Stomach (tissue), 9 donors: ENCODE measurements around the gene MS4A15. TPM values are rescaled to one million over a fixed set of nuclear protein-coding genes. Genes with fewer than 3 reads are reported as not detected.
"Not testable (repeated sequence)": the region's sequence is repeated elsewhere in the genome, so short reads cannot be mapped to it uniquely, and the experiment has no call there.

Experiments used
- DNase-seq, 2 donors: peaks; one replicate each; pipeline versions ENCODE4 v3.0.0 to v3.0.0-alpha.2; 2013 to 2019
- H3K27ac ChIP-seq, 5 donors: fragments of 200-600 bp in 4 of 5; sonication (generic) in 4 of 5; one replicate each; pipeline ENCODE4 v1.5.1; 2013 to 2019; ENCODE audit warnings: mild to moderate bottlenecking in 1 of 5, moderate library complexity in 1 of 5
- H3K27me3 ChIP-seq, 3 donors: fragments of 200-600 bp; sonication (generic); one replicate each; pipeline ENCODE4 v1.5.1; 2017 to 2019; ENCODE audit warnings: mixed run types in 1 of 3
- H3K36me3 ChIP-seq, 4 donors: fragments of 200-600 bp; sonication (generic); 1 replicate in 3 of 4; 2 replicates in 1 of 4; pipeline ENCODE4 v1.5.1; 2016 to 2019
- H3K4me1 ChIP-seq, 4 donors: fragments of 200-600 bp; sonication (generic); one replicate each; pipeline ENCODE4 v1.5.1; 2016 to 2019
- H3K4me3 ChIP-seq, 4 donors: fragments of 200-600 bp; sonication (generic) in 3 of 4; one replicate each; pipeline ENCODE4 v1.5.1; 2016 to 2019; ENCODE audit warnings: mild to moderate bottlenecking in 1 of 4
- H3K9me3 ChIP-seq, 4 donors: fragments of 200-600 bp; sonication (generic); one replicate each; pipeline ENCODE4 v1.5.1; 2016 to 2019
- EP300 ChIP-seq: sonication (generic); formaldehyde crosslinking; IDR thresholded peaks from one replicate; pipeline ENCODE4 v1.6.1; 2017; ENCODE audit warnings: antibody characterized with exemption
- POLR2A ChIP-seq, 4 donors: fragments of 450-650 bp; IDR thresholded peaks; one replicate each; pipeline ENCODE4 v1.6.1; 2016; ENCODE audit warnings: antibody characterized with exemption in 4 of 4, control low read depth in 2 of 4, mild to moderate bottlenecking in 1 of 4, moderate library complexity in 1 of 4
- POLR2AphosphoS5 ChIP-seq, 3 donors: sonication (generic); formaldehyde crosslinking; IDR thresholded peaks; one replicate each; pipeline ENCODE4 v1.6.1; 2016; ENCODE audit warnings: antibody characterized with exemption in 3 of 3
- WGBS, 5 donors: extraction: QIAGEN DNeasy Blood & Tissue Kit in 3 of 5; methylation state at CpG; one replicate each; pipeline versions ENCODE4 v1.1.5 to v1.1.7; 2013 to 2018; 5-methylcytosine and 5-hydroxymethylcytosine counted together
- intact Hi-C: fragments of 100-400 bp; cut with DNase I; formaldehyde crosslinking; loops from one replicate; pipeline ENCODE4 v1.15.1; 2023; ENCODE audit warnings: low total_unique reads
- polyA plus RNA-seq, 3 donors: library from polyadenylated mRNA; stranded (reverse); fragments of 200-250 nt; gene quantifications; one replicate each; pipeline ENCODE4 v1.2.3, GENCODE V29; 2013
- total RNA-seq, 5 donors: library from RNA; depleted of rRNA; stranded (reverse); fragments of >200 nt; gene quantifications; one replicate each; pipeline versions ENCODE4 v1.1.0 to v1.2.3, GENCODE V29; 2014 to 2016
- TF ChIP-seq, protein P1 (sequence below), 7 experiments: fragments of 450-650 bp in 4 of 7; fragments of 200-600 bp in 3 of 7; sonication (generic) in 3 of 7; IDR thresholded peaks; one replicate each; pipeline ENCODE4 v1.5.1; 2016 to 2019; ENCODE audit warnings: antibody characterized with exemption in 7 of 7, control low read depth in 2 of 7, mild to moderate bottlenecking in 1 of 7
- donor health status: healthy with polysubstance abuse.
- donor health status: Bipolar disorder and iron deficiency.
- donor health status: healthy.

The MS4A15 gene
- total and polyA plus RNA-seq, 8 donors, result not detected

DNA sequence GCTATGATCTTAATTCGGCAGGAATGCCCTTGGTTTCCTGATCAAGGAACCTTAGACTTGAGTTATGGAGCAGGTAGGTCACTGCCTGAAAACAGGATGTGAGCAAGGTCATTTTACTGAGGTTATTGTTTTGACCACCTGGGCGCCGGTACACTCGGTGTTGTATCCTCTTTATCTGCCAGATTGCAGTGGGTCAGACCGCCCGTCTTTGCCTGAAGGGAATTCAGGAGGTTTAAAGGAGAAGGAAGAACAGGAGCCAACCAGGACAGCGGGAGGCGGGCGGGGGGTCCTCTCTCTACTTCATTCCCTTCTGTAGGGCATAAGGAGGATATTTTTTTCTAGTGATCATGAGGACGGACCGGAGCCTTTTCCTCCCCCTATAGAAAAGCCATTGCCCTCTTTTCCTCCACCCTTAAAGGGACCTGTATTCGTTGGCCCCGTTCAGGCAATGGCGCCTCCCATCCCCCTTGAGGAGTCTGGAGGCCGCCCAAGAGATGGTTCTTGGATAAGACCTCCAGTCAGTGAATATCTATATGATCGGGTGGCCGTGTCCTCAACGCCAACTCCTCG, 649 bp downstream of the MS4A15 start:
- H3K4me3 ChIP-seq, result no peak overlapping the region
- WGBS, 5 donors, result 87 to 93% (median 92%) methylated on average over 19 of the region's 19 CpGs

GRCh38 chr11:60758671-60759070, 2.0 kb downstream of the MS4A15 start:
- intact Hi-C loops, DNase-seq, H3K36me3 ChIP-seq, H3K27ac ChIP-seq, H3K4me1 ChIP-seq, H3K4me3 ChIP-seq, H3K9me3 ChIP-seq: not testable (repeated sequence)
- H3K27me3 ChIP-seq, result peaks cover 0 to 23% (median 0%) of the 10 kb centered on the region in 3 donors
- 87 to 95% (median 93%) methylated on average over 4 of the region's 4 CpGs for whole genome bisulfite sequencing, 5 donors

More for the DNA sequence above, 649 bp downstream of the MS4A15 start:
- Histone ChIP-seq H3K4me1 (no peaks in the 10 kb centered on the region), H3K27me3 (peaks cover 0 to 17% (median 0%) of the 10 kb centered on the region in 3 donors), H3K9me3 (no peaks in the 10 kb centered on the region), H3K27ac (no peak overlapping the region), H3K36me3 (no peaks in the 10 kb centered on the region)
- intact Hi-C loops, result no loop called here
- DNase-seq, result no peak
- TF ChIP-seq POLR2A (IDR thresholded peaks at IDR 0.05) (no peak), EP300 (no peak)
- TF ChIP-seq, protein P1, sequence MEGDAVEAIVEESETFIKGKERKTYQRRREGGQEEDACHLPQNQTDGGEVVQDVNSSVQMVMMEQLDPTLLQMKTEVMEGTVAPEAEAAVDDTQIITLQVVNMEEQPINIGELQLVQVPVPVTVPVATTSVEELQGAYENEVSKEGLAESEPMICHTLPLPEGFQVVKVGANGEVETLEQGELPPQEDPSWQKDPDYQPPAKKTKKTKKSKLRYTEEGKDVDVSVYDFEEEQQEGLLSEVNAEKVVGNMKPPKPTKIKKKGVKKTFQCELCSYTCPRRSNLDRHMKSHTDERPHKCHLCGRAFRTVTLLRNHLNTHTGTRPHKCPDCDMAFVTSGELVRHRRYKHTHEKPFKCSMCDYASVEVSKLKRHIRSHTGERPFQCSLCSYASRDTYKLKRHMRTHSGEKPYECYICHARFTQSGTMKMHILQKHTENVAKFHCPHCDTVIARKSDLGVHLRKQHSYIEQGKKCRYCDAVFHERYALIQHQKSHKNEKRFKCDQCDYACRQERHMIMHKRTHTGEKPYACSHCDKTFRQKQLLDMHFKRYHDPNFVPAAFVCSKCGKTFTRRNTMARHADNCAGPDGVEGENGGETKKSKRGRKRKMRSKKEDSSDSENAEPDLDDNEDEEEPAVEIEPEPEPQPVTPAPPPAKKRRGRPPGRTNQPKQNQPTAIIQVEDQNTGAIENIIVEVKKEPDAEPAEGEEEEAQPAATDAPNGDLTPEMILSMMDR (IDR thresholded peaks at IDR 0.05), result no peak

DNA sequence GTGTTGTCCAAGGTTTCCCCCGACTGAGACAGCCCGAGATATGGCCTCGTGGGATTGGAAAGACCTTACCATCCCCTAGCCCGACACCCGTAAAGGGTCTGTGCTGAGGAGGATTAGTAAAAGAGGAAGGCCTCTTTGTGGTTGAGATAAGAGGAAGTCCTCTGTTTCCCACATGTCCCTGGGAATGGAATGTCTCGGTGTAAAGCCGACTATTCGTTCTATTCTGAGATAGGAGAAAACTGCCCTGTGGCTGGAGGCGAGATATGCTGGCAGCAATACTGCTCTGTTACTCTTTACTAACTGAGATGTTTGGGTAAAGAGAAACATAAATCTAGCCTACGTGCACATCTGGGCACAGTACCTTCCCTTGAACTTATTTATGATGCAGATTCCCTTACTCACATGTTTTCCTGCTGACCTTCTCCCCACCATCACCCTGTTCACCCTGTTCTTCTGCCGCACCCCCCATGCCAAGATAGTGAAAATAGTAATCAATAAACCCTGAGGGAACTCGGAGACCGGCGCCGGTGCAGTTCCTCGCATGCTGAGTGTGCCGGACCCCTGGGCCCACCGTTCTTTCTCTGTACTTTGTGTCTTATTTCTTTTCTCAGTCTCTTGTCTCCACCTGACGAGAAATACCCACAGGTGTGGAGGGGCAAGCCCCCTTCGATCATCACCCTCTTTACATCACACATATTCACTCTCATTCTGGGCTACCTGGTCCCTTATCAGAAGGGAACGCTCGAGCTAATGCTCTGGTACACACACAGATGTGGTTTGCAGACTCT, 3.0 kb downstream of the MS4A15 start:
- H3K27me3 ChIP-seq, result peaks cover 0 to 32% (median 0%) of the 10 kb centered on the region in 3 donors
- WGBS, 5 donors, result 68 to 79% (median 74%) methylated on average over 21 to 22 of the region's 22 CpGs
- H3K36me3 ChIP-seq, DNase-seq, intact Hi-C loops, H3K4me1 ChIP-seq, H3K9me3 ChIP-seq, H3K4me3 ChIP-seq: not testable (repeated sequence)
- H3K27ac ChIP-seq, result peak overlapping the region in 1 of 5 donors; percentile 38

DNA sequence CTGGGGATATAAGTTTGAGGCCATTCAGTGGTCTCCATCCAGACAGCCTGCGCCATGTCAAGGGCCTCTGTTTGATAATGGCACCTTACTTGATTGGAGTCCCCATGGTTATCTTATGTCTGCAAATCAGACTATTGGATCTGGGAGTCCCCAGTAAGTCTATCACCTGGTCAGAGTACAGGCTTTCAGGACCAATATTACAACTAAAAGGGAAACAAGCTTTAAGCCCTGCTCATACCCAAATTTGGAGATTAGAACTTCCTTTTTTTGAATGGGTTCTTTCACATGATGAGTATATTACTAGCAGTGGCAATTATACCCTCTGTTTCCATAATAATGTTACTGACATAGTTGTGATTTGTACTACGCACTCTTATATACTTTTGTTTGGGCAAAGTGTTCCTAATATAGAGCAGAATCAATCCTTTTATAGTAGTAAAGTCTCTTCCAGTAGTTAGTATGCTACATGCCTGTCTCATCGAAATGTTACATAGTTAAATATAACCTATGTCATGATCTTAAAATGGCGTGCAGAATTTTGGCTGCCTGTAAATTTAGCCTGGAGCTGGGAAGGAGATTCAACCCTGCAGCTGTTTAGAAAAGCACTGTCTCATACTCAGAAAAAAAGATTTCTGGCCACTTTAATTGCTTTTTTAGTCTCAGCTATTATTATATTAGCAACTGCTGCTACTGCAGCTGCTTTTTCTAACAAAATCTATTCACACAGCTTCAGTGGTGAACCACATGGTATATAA, 4.9 kb downstream of the MS4A15 start:
- DNase-seq, result no peak
- no peaks in the 10 kb centered on the region for H3K9me3 ChIP-seq
- WGBS, 5 donors, result 71 to 88% (median 84%) methylated on average over 4 of the region's 4 CpGs
- peaks cover 0 to 51% (median 0%) of the 10 kb centered on the region in 3 donors for H3K27me3 ChIP-seq
- intact Hi-C loops, result no loop called here
- H3K27ac ChIP-seq, result no peak overlapping the region
- no peak overlapping the region for H3K4me3 ChIP-seq
- no peak for TF ChIP-seq POLR2AphosphoS5 (IDR thresholded peaks at IDR 0.05)
- no peaks in the 10 kb centered on the region for H3K36me3 ChIP-seq
- H3K4me1 ChIP-seq, result no peaks in the 10 kb centered on the region

DNA sequence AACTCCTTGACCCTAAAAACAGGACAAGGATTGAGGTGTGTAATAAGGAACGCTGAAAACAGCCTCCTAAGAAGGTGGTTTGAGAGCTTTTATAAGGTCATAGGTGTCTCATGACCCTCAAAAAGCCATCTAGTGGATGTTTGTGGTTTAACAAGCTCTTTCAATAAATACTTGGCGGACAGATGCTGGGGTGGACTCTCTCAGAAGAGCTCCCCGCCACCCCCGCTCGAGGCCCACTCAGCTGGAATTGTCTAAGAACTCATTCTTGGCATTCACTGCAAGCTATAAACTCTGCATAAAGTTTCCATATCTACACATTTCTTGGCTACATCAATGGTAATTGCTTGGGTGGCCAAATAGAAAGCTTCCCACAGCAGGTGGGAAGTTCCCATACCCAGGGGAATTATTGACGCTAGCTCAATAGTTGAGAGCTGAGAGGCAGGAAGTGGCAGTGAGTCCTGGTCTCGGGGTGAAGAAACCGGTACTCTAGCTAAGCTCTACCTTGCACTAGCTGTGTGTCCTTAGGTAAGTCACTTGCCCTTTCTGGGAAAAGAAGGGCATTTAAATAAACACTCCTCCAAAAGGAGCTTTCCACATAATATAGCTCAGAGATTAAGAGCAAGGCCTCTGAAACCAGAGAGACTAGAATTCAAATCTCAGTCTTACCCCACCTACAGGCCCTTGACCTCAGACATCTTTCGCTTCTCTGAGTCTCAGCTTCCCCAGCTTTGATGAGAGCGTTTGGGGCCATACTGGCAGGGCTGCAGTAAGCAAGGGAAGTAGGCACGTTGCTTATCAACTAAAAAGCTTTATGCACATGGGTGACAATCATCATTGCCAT, 6.4 kb downstream of the MS4A15 start:
- Histone ChIP-seq H3K36me3 (no peaks in the 10 kb centered on the region), H3K9me3 (no peaks in the 10 kb centered on the region), H3K27me3 (peaks cover 0 to 53% (median 0%) of the 10 kb centered on the region in 3 donors), H3K4me3 (no peak overlapping the region), H3K27ac (no peak overlapping the region), H3K4me1 (no peaks in the 10 kb centered on the region)
- peak in 1 of 2 donors; percentile 61 for DNase-seq
- TF ChIP-seq POLR2AphosphoS5 (IDR thresholded peaks at IDR 0.05), result no peak
- TF ChIP-seq POLR2A (IDR thresholded peaks at IDR 0.05), result no peak
- TF ChIP-seq EP300, result no peak
- TF ChIP-seq, protein P1 (IDR thresholded peaks at IDR 0.05), result peak in 2 of 7 experiments; percentile 20 to 21
- WGBS, 5 donors, result 63 to 71% (median 69%) methylated on average over 11 of the region's 11 CpGs
- intact Hi-C loops, result no loop called here
